Osteoblast (primary cell): ENCODE results near the gene MUCL3. TPM values are rescaled to one million over a fixed set of nuclear protein-coding genes. Genes with fewer than 3 reads are reported as not detected.

Experiments
- DNase-seq: peaks from one replicate; pipeline ENCODE4 v3.0.0; 2011; ENCODE audit warnings: low spot score, mixed read lengths; ENCODE audit not compliant: insufficient read length; ENCODE audit errors: missing footprints
- H2AFZ ChIP-seq: 2 replicates; pipeline ENCODE4 v1.6.0; 2011; ENCODE audit warnings: mild to moderate bottlenecking, low read length
- H3K27ac ChIP-seq: 2 replicates; pipeline ENCODE4 v1.5.1; 2011; ENCODE audit warnings: mild to moderate bottlenecking, low read depth, low read length, moderate library complexity
- H3K27me3 ChIP-seq: 2 replicates; pipeline ENCODE4 v1.6.0; 2012; ENCODE audit warnings: mild to moderate bottlenecking, control low read depth, inconsistent platforms, low read length, moderate library complexity; ENCODE audit not compliant: insufficient read depth
- H3K36me3 ChIP-seq: 2 replicates; pipeline ENCODE4 v1.5.1; 2011; ENCODE audit warnings: mild to moderate bottlenecking, low read length, control low read depth, moderate library complexity; ENCODE audit not compliant: insufficient read depth
- H3K4me1 ChIP-seq: 2 replicates; pipeline ENCODE4 v1.5.1; 2011; ENCODE audit warnings: mild to moderate bottlenecking, low read length, control low read depth, moderate library complexity; ENCODE audit not compliant: insufficient read depth
- H3K4me2 ChIP-seq: 2 replicates; pipeline ENCODE4 v1.6.0; 2011; ENCODE audit warnings: mild to moderate bottlenecking, low read length; ENCODE audit not compliant: insufficient read depth
- H3K4me3 ChIP-seq: fragments of 200-600 bp; sonication (generic); 3 replicates; pipeline ENCODE4 v1.5.1; 2012; ENCODE audit warnings: mild to moderate bottlenecking, low read length, inconsistent platforms; ENCODE audit not compliant: insufficient read depth
- H3K79me2 ChIP-seq: 2 replicates; pipeline ENCODE4 v1.6.0; 2012; ENCODE audit warnings: mild to moderate bottlenecking, low read length, control low read depth, inconsistent platforms; ENCODE audit not compliant: insufficient read depth
- H3K9me3 ChIP-seq: 2 replicates; pipeline ENCODE4 v1.5.1; 2011; ENCODE audit warnings: low read depth, low read length, control low read depth
- H4K20me1 ChIP-seq: 2 replicates; pipeline ENCODE4 v1.6.0; 2012; ENCODE audit warnings: mild to moderate bottlenecking, low read length, control low read depth; ENCODE audit not compliant: insufficient read depth
- CTCF ChIP-seq: IDR thresholded peaks from 2 replicates; pipeline ENCODE4 v1.5.1; 2011; ENCODE audit warnings: mild to moderate bottlenecking, low read depth, low read length, moderate library complexity; ENCODE audit errors: extremely low read depth
- total RNA-seq: library from RNA; depleted of rRNA; stranded (reverse); fragments of >200 nt; gene quantifications from 2 replicates; pipeline ENCODE4 v1.2.3, GENCODE V29; 2012

The MUCL3 gene
- total RNA-seq, 1 donor, result not detected

- H3K36me3 ChIP-seq, result peaks cover 24% of the 10 kb centered on the region
Measured at GRCh38 chr6:30895343-30895742, 45.4 kb upstream of the MUCL3 start.

GRCh38 chr6:30896541-30896940 is 44.2 kb upstream of the MUCL3 start:
- no peak for TF ChIP-seq CTCF
- peaks cover 24% of the 10 kb centered on the region for H3K36me3 ChIP-seq

More at GRCh38 chr6:30895343-30895742, 45.4 kb upstream of the MUCL3 start:
- Histone ChIP-seq H3K4me2 (no peak overlapping the region), H2AFZ (no peak overlapping the region), H3K27me3 (no peaks in the 10 kb centered on the region), H3K9me3 (no peaks in the 10 kb centered on the region), H4K20me1 (no peaks in the 10 kb centered on the region), H3K79me2 (no peaks in the 10 kb centered on the region), H3K4me3 (no peak overlapping the region), H3K27ac (no peak overlapping the region), H3K4me1 (no peaks in the 10 kb centered on the region)
- DNase-seq, result peak; percentile 41
- no peak for TF ChIP-seq CTCF

GRCh38 chr6:30897882-30898281 is 42.9 kb upstream of the MUCL3 start:
- H2AFZ ChIP-seq, result no peak overlapping the region
- no peaks in the 10 kb centered on the region for H4K20me1 ChIP-seq
- peaks cover 24% of the 10 kb centered on the region for H3K36me3 ChIP-seq
- no peaks in the 10 kb centered on the region for H3K9me3 ChIP-seq
- H3K79me2 ChIP-seq, result no peaks in the 10 kb centered on the region
- no peak for DNase-seq
- no peak overlapping the region for H3K4me2 ChIP-seq
- no peak overlapping the region for H3K27ac ChIP-seq
- no peaks in the 10 kb centered on the region for H3K4me1 ChIP-seq
- H3K4me3 ChIP-seq, result no peak overlapping the region
- H3K27me3 ChIP-seq, result no peaks in the 10 kb centered on the region
- TF ChIP-seq CTCF, result no peak

More at GRCh38 chr6:30896541-30896940, 44.2 kb upstream of the MUCL3 start:
- H3K27ac ChIP-seq, result no peak overlapping the region
- no peak overlapping the region for H3K4me3 ChIP-seq
- H3K9me3 ChIP-seq, result no peaks in the 10 kb centered on the region
- no peaks in the 10 kb centered on the region for H3K4me1 ChIP-seq
- no peak overlapping the region for H3K4me2 ChIP-seq
- no peaks in the 10 kb centered on the region for H3K27me3 ChIP-seq
- DNase-seq, result peak; percentile 56
- no peaks in the 10 kb centered on the region for H4K20me1 ChIP-seq
- no peak overlapping the region for H2AFZ ChIP-seq
- no peaks in the 10 kb centered on the region for H3K79me2 ChIP-seq

GRCh38 chr6:30898750-30899360 is 41.9 kb upstream of the MUCL3 start:
- H3K27ac ChIP-seq, result no peak overlapping the region
- no peaks in the 10 kb centered on the region for H4K20me1 ChIP-seq
- H3K9me3 ChIP-seq, result no peaks in the 10 kb centered on the region
- no peaks in the 10 kb centered on the region for H3K79me2 ChIP-seq
- H3K4me2 ChIP-seq, result no peak overlapping the region
- no peaks in the 10 kb centered on the region for H3K4me1 ChIP-seq
- peak; percentile 53 for DNase-seq
- H3K4me3 ChIP-seq, result no peak overlapping the region
- H3K27me3 ChIP-seq, result no peaks in the 10 kb centered on the region
- H2AFZ ChIP-seq, result no peak overlapping the region
- H3K36me3 ChIP-seq, result peaks cover 24% of the 10 kb centered on the region
- TF ChIP-seq CTCF, result no peak
